MM.1S (cell line): ENCODE results near the gene EMID1.

Experiments
- DNase-seq: peaks from one replicate; pipeline ENCODE4 v3.0.0-alpha.2; 2015
- H2AFZ ChIP-seq: fragments of 300-600 bp; sonication (generic); 2 replicates; pipeline ENCODE4 v1.6.0; 2016; ENCODE audit warnings: antibody characterized with exemption, low read length
- H3F3A ChIP-seq: fragments of 300-600 bp; sonication (generic); 2 replicates; pipeline ENCODE4 v1.6.1; 2016; ENCODE audit warnings: mild to moderate bottlenecking, antibody characterized with exemption, low read length, moderate library complexity, mixed read lengths; ENCODE audit not compliant: insufficient read depth
- H3K27ac ChIP-seq: fragments of 300-600 bp; sonication (generic); 2 replicates; pipeline ENCODE4 v1.5.1; 2016; ENCODE audit warnings: mild to moderate bottlenecking, low read length
- H3K27me3 ChIP-seq: fragments of 300-600 bp; sonication (generic); replicated peaks from 2 replicates; pipeline ENCODE4 v1.6.0; 2016; ENCODE audit warnings: low read length; ENCODE audit not compliant: insufficient read depth
- H3K36me3 ChIP-seq: fragments of 300-600 bp; sonication (generic); replicated peaks from 2 replicates; pipeline ENCODE4 v1.6.1; 2016; ENCODE audit warnings: mild to moderate bottlenecking, low read length, mixed read lengths; ENCODE audit not compliant: insufficient read depth
- H3K4me1 ChIP-seq: fragments of 300-600 bp; sonication (generic); 2 replicates; pipeline ENCODE4 v1.6.1; 2016; ENCODE audit warnings: low read length, mixed read lengths
- H3K4me2 ChIP-seq: fragments of 300-600 bp; sonication (generic); 2 replicates; pipeline ENCODE4 v1.6.0; 2016; ENCODE audit warnings: low read depth, low read length
- H3K4me3 ChIP-seq: fragments of 300-600 bp; sonication (generic); 2 replicates; pipeline ENCODE4 v1.5.1; 2016; ENCODE audit warnings: low read length, mixed read lengths
- H3K79me2 ChIP-seq: fragments of 300-600 bp; sonication (generic); 2 replicates; pipeline ENCODE4 v1.6.1; 2016; ENCODE audit warnings: mixed run types, low read length, mixed read lengths
- H3K9ac ChIP-seq: fragments of 300-600 bp; sonication (generic); 2 replicates; pipeline ENCODE4 v1.6.1; 2016; ENCODE audit warnings: low read length, mixed read lengths
- H3K9me2 ChIP-seq: fragments of 300-600 bp; sonication (generic); replicated peaks from 2 replicates; pipeline ENCODE4 v1.6.1; 2016; ENCODE audit warnings: mild to moderate bottlenecking, low read length, mixed read lengths; ENCODE audit not compliant: insufficient read depth
- H3K9me3 ChIP-seq: fragments of 300-600 bp; sonication (generic); replicated peaks from 2 replicates; pipeline ENCODE4 v1.6.1; 2016; ENCODE audit warnings: mild to moderate bottlenecking, low read length, mixed read lengths; ENCODE audit not compliant: insufficient read depth
- H4K20me1 ChIP-seq: fragments of 300-600 bp; sonication (generic); 2 replicates; pipeline ENCODE4 v1.6.1; 2016; ENCODE audit warnings: mild to moderate bottlenecking, low read length, moderate library complexity, mixed read lengths; ENCODE audit not compliant: insufficient read depth
- EZH2 ChIP-seq: fragments of 300-600 bp; sonication (generic); optimal IDR thresholded peaks from 2 replicates; pipeline ENCODE3; 2017; ENCODE audit warnings: low read depth, mild to moderate bottlenecking, antibody characterized with exemption, low read length, mixed read lengths
- EZH2phosphoT487 ChIP-seq: fragments of 300-600 bp; sonication (generic); IDR thresholded peaks from 2 replicates; pipeline ENCODE4 v1.6.1; 2018; ENCODE audit warnings: antibody characterized with exemption, low read length
- TF ChIP-seq, protein P1 (sequence below): fragments of 300-600 bp; sonication (generic); IDR thresholded peaks from 2 replicates; pipeline ENCODE4 v1.5.1; 2016; ENCODE audit warnings: antibody characterized with exemption, low read length, mixed read lengths

The EMID1 gene

DNA sequence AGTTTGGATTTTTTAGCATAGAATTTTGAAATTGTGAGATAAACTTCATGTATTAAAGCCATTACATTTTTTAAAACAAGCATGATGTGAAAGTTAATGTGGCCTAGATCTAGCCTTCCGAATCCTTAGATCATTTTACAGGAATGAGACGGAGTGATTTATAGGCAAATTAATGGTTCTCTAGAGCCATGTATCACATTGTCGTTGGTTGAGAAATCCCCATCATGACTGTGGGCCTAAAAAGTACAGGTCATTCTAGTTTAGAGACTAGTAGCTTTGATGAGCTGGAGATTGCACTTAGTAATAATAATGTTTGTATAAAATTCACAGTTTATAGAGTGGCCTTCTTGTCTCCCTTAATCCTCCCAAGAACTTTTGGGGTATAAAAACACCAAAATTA lies 69.5 kb downstream of the EMID1 start:
- Histone ChIP-seq H3K4me1 (peaks cover 14% of the 10 kb centered on the region), H4K20me1 (peaks cover 94% of the 10 kb centered on the region), H3K79me2 (peaks cover 99% of the 10 kb centered on the region), H3F3A (no peaks in the 10 kb centered on the region; the same call in 1 of the 2 replicates), H3K36me3 (peaks cover 66% of the 10 kb centered on the region), H3K4me2 (no peak overlapping the region), H2AFZ (no peak overlapping the region), H3K9me2 (no peaks in the 10 kb centered on the region), H3K9ac (no peak overlapping the region), H3K27me3 (no peaks in the 10 kb centered on the region), H3K27ac (no peak overlapping the region), H3K9me3 (no peaks in the 10 kb centered on the region), H3K4me3 (no peak overlapping the region)
- DNase-seq: no peak
- TF ChIP-seq, protein P1, sequence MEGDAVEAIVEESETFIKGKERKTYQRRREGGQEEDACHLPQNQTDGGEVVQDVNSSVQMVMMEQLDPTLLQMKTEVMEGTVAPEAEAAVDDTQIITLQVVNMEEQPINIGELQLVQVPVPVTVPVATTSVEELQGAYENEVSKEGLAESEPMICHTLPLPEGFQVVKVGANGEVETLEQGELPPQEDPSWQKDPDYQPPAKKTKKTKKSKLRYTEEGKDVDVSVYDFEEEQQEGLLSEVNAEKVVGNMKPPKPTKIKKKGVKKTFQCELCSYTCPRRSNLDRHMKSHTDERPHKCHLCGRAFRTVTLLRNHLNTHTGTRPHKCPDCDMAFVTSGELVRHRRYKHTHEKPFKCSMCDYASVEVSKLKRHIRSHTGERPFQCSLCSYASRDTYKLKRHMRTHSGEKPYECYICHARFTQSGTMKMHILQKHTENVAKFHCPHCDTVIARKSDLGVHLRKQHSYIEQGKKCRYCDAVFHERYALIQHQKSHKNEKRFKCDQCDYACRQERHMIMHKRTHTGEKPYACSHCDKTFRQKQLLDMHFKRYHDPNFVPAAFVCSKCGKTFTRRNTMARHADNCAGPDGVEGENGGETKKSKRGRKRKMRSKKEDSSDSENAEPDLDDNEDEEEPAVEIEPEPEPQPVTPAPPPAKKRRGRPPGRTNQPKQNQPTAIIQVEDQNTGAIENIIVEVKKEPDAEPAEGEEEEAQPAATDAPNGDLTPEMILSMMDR: no peak

DNA sequence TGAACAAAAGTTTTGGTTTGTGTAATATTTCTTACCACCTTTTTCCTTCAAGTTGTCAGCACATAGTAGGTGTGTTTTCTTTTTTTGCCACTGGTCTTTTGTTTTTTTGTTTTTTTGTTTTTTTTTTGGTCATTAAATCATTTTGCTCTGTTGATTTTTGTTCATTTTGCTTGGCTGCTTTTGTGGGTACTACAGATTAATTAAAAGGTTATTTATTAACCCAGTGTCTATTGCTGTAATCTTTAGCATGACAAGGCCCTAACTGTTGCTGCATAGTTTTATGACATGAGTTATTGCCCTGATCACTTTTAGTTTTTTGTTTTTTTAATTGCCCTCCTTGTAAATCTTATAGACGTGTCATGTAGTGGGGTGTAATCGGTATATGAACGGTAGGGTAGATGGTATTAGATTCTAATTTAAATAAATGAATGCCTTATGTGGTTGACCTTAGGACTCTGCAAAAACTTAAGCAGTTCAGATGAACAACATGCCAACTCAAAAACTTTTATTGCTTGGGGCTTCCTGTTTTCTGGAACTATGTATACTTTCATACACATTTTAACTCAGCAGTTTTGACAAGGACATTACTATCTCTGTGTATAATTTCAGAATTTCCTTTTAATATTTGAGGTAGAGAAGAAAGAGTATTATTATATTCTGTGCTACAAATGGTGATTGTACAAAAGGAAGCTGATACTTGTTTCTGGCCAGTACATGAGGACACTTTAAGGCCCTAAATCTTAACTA lies 70.3 kb downstream of the EMID1 start:
- no peak overlapping the region for H3K4me3 ChIP-seq
- DNase-seq: no peak
- no peaks in the 10 kb centered on the region for H3K9me2 ChIP-seq
- H3K9me3 ChIP-seq: no peaks in the 10 kb centered on the region
- peaks cover 86% of the 10 kb centered on the region for H4K20me1 ChIP-seq
- peaks cover 97% of the 10 kb centered on the region for H3K79me2 ChIP-seq
- no peak overlapping the region for H3K27ac ChIP-seq
- no peak overlapping the region for H3K4me2 ChIP-seq
- H3K4me1 ChIP-seq: peaks cover 5% of the 10 kb centered on the region; the same call in 1 of the 2 replicates
- H2AFZ ChIP-seq: no peak overlapping the region
- no peaks in the 10 kb centered on the region for H3K27me3 ChIP-seq
- H3F3A ChIP-seq: no peaks in the 10 kb centered on the region; the same call in 1 of the 2 replicates
- H3K36me3 ChIP-seq: peaks cover 63% of the 10 kb centered on the region
- H3K9ac ChIP-seq: no peak overlapping the region
- TF ChIP-seq EZH2 (no peak), EZH2phosphoT487 (no peak)
- TF ChIP-seq, protein P1: no peak

DNA sequence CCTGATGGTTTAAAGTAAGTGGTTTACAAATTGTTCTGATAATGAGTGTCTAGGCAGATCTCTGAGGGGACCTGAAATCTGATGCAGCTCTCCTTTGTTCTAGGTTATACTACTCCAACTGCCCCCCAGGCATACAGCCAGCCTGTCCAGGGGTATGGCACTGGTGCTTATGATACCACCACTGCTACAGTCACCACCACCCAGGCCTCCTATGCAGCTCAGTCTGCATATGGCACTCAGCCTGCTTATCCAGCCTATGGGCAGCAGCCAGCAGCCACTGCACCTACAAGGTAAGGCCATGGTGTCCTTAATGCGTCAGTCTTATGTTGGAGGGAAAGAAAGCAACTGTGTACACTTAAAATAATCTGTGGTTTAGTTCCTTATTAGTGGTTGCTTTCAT lies 72.2 kb downstream of the EMID1 start:
- Histone ChIP-seq H4K20me1 (peaks cover 67% of the 10 kb centered on the region), H3K27ac (no peak overlapping the region), H3K4me2 (no peak overlapping the region), H3K27me3 (no peaks in the 10 kb centered on the region), H3K9ac (no peak overlapping the region), H3K4me3 (no peak overlapping the region), H3K9me2 (no peaks in the 10 kb centered on the region), H3K4me1 (no peaks in the 10 kb centered on the region), H2AFZ (no peak overlapping the region), H3K36me3 (peaks cover 67% of the 10 kb centered on the region), H3F3A (no peaks in the 10 kb centered on the region; the same call in 1 of the 2 replicates), H3K79me2 (peaks cover 95% of the 10 kb centered on the region), H3K9me3 (no peaks in the 10 kb centered on the region)
- DNase-seq: no peak
- TF ChIP-seq EZH2phosphoT487 (no peak), EZH2 (no peak)
- TF ChIP-seq, protein P1: no peak
